H1 (cell line): ENCODE data around the gene ARHGAP10. TPM values are rescaled to one million over a fixed set of nuclear protein-coding genes. Genes with fewer than 3 reads are reported as not detected.

Experiments
- CTCF ChIA-PET: fragments of 300-600 bp; sonication (Branson Sonifier 250); formaldehyde crosslinking; loops from one replicate; lab custom pipeline; 2021; ENCODE audit not compliant: partially characterized antibody; lab: Charles Lee
- POLR2A ChIA-PET: fragments of 300-600 bp; sonication (Branson Sonifier 250); formaldehyde crosslinking; loops from one replicate; lab custom pipeline; 2021; ENCODE audit warnings: inconsistent platforms; ENCODE audit not compliant: partially characterized antibody; lab: Charles Lee
- DNase-seq, 2 experiments: peaks; one replicate each; pipeline versions ENCODE4 v3.0.0 to v3.0.0-alpha.2; 2010 to 2022; ENCODE audit warnings: low spot score in 2 of 2, low read depth in 1 of 2, mixed read lengths in 1 of 2
- FAIRE-seq: peaks from 2 replicates; lab custom pipeline; 2011; peaks lifted over from hg19 to GRCh38; lab: Jason Lieb, UNC
- H2AFZ ChIP-seq: 2 replicates; pipeline ENCODE4 v1.8.1; 2012; ENCODE audit warnings: low read length, inconsistent platforms
- H2AK5ac ChIP-seq: 2 replicates; pipeline ENCODE4 v1.6.1; 2013; ENCODE audit warnings: low read depth, low read length
- H2BK120ac ChIP-seq: replicated peaks from 2 replicates; pipeline ENCODE3; 2013; ENCODE audit warnings: low read depth, low read length, inconsistent platforms
- H2BK12ac ChIP-seq: 2 replicates; pipeline ENCODE4 v1.6.1; 2013; ENCODE audit warnings: low read depth, low read length
- H2BK15ac ChIP-seq: 2 replicates; pipeline ENCODE4 v1.6.1; 2013; ENCODE audit warnings: low read length
- H2BK20ac ChIP-seq: 2 replicates; pipeline ENCODE4 v1.6.1; 2013; ENCODE audit warnings: low read length
- H2BK5ac ChIP-seq: 2 replicates; pipeline ENCODE4 v1.6.1; 2013; ENCODE audit warnings: low read depth, low read length
- H3K14ac ChIP-seq: 2 replicates; pipeline ENCODE4 v1.6.1; 2013; ENCODE audit warnings: inconsistent platforms; ENCODE audit not compliant: insufficient read length
- H3K18ac ChIP-seq: 2 replicates; pipeline ENCODE4 v1.6.1; 2013; ENCODE audit warnings: low read length; ENCODE audit errors: extremely low read depth
- H3K23ac ChIP-seq: 2 replicates; pipeline ENCODE4 v1.6.1; 2013; ENCODE audit warnings: inconsistent platforms; ENCODE audit not compliant: insufficient read length
- H3K23me2 ChIP-seq: 2 replicates; pipeline ENCODE4 v1.6.1; 2013; ENCODE audit warnings: low read depth, low read length
- H3K27ac ChIP-seq: 2 replicates; pipeline ENCODE4 v1.6.1; 2011; ENCODE audit warnings: low read depth, low read length, inconsistent platforms
- H3K27me3 ChIP-seq, 4 experiments: replicated peaks in 1 of 4; 1 replicate in 1 of 4; 2 replicates in 3 of 4; pipeline versions ENCODE4 v1.6.1 to v1.8.1; 2011 to 2013; ENCODE audit warnings: low read length in 3 of 4, mild to moderate bottlenecking in 3 of 4, inconsistent platforms in 2 of 4, mixed read lengths in 2 of 4, moderate library complexity in 1 of 4; ENCODE audit not compliant: control insufficient read depth in 3 of 4, insufficient read depth in 3 of 4; ENCODE audit errors: extremely low read depth in 1 of 4
- H3K36me3 ChIP-seq, 4 experiments: 2 replicates each; pipeline versions ENCODE4 v1.6.1 to v1.8.1; 2011 to 2013; ENCODE audit warnings: mild to moderate bottlenecking in 4 of 4, low read length in 3 of 4, moderate library complexity in 2 of 4, control low read depth in 1 of 4, inconsistent platforms in 1 of 4; ENCODE audit not compliant: insufficient read depth in 4 of 4, control insufficient read depth in 2 of 4
- H3K4ac ChIP-seq: replicated peaks from 2 replicates; pipeline ENCODE3; 2013; ENCODE audit warnings: low read length, low read depth, mixed read lengths, inconsistent platforms; ENCODE audit not compliant: insufficient read length
- H3K4me1 ChIP-seq, 4 experiments: replicated peaks in 1 of 4; 1 replicate in 1 of 4; 2 replicates in 3 of 4; pipeline versions ENCODE4 v1.6.1 to v1.8.1; 2011 to 2013; ENCODE audit warnings: low read length in 3 of 4, inconsistent platforms in 2 of 4, mixed read lengths in 1 of 4; ENCODE audit not compliant: insufficient read depth in 4 of 4, control insufficient read depth in 3 of 4
- H3K4me2 ChIP-seq, 2 experiments: 2 replicates each; pipeline versions ENCODE4 v1.6.1 to v1.8.1; 2011 to 2013; ENCODE audit warnings: low read depth in 2 of 2, low read length in 2 of 2, control low read depth in 1 of 2, inconsistent platforms in 1 of 2, mild to moderate bottlenecking in 1 of 2; ENCODE audit not compliant: insufficient read depth in 1 of 2
- H3K4me3 ChIP-seq, 4 experiments: fragments of 200-600, 300-600 bp in 1 of 4; sonication (generic), shearing (Covaris generic), sonication (Bioruptor Twin) in 1 of 4; 2 replicates each; pipeline versions ENCODE4 v1.5.1 to v1.8.1; 2011 to 2016; ENCODE audit warnings: low read length in 4 of 4, low read depth in 3 of 4, control low read depth in 2 of 4, inconsistent platforms in 2 of 4, mild to moderate bottlenecking in 2 of 4, mixed read lengths in 1 of 4, moderate library complexity in 1 of 4; ENCODE audit not compliant: insufficient read depth in 2 of 4; ENCODE audit errors: extremely low read depth in 1 of 4
- H3K56ac ChIP-seq: replicated peaks from 2 replicates; pipeline ENCODE3; 2013; ENCODE audit warnings: low read depth, mild to moderate bottlenecking, mixed read lengths, low read length, inconsistent platforms; ENCODE audit not compliant: insufficient read length
- H3K79me1 ChIP-seq: 2 replicates; pipeline ENCODE4 v1.6.1; 2013; ENCODE audit warnings: low read depth, low read length, control low read depth
- H3K79me2 ChIP-seq, 2 experiments: 2 replicates each; pipeline versions ENCODE4 v1.6.1 to v1.8.1; 2012 to 2013; ENCODE audit warnings: low read length in 2 of 2, mild to moderate bottlenecking in 2 of 2, inconsistent platforms in 1 of 2; ENCODE audit not compliant: insufficient read depth in 2 of 2, control insufficient read depth in 1 of 2
- H3K9ac ChIP-seq, 4 experiments: replicated peaks in 1 of 4; 1 replicate in 1 of 4; 2 replicates in 3 of 4; pipeline versions ENCODE4 v1.6.1 to v1.8.1; 2011 to 2013; ENCODE audit warnings: low read depth in 3 of 4, low read length in 3 of 4, control low read depth in 2 of 4, mild to moderate bottlenecking in 2 of 4, moderate library complexity in 2 of 4, inconsistent platforms in 1 of 4; ENCODE audit errors: extremely low read depth in 1 of 4
- H3K9me3 ChIP-seq, 2 experiments: 2 replicates each; pipeline versions ENCODE4 v1.6.1 to v1.8.1; 2012 to 2013; ENCODE audit warnings: mild to moderate bottlenecking in 2 of 2, moderate library complexity in 2 of 2, control low read depth in 1 of 2, inconsistent platforms in 1 of 2, low read depth in 1 of 2, low read length in 1 of 2, mixed read lengths in 1 of 2; ENCODE audit not compliant: insufficient read depth in 2 of 2
- H4K20me1 ChIP-seq, 2 experiments: replicated peaks in 1 of 2; 2 replicates each; pipeline versions ENCODE3 to v1.8.1; 2011 to 2013; ENCODE audit warnings: inconsistent platforms in 2 of 2, low read length in 2 of 2, mild to moderate bottlenecking in 1 of 2; ENCODE audit not compliant: insufficient read depth in 2 of 2, control insufficient read depth in 1 of 2
- H4K5ac ChIP-seq: 2 replicates; pipeline ENCODE4 v1.6.1; 2013; ENCODE audit warnings: low read length, low read depth, mixed read lengths, inconsistent platforms; ENCODE audit not compliant: insufficient read length
- H4K8ac ChIP-seq: 2 replicates; pipeline ENCODE4 v1.8.0; 2013; ENCODE audit warnings: mild to moderate bottlenecking, moderate library complexity, low read length, inconsistent platforms; ENCODE audit not compliant: insufficient read depth; ENCODE audit errors: extremely low read depth
- H4K91ac ChIP-seq: replicated peaks from 2 replicates; pipeline ENCODE3; 2013; ENCODE audit warnings: low read length, mixed read lengths, inconsistent platforms; ENCODE audit not compliant: insufficient read length
- SIX5 ChIP-seq: IDR thresholded peaks from 2 replicates; pipeline ENCODE4 v1.6.1; 2011; ENCODE audit warnings: mild to moderate bottlenecking, low read depth, low read length
- TCF12 ChIP-seq: IDR thresholded peaks from 2 replicates; pipeline ENCODE4 v1.6.1; 2011; ENCODE audit warnings: low read depth, mild to moderate bottlenecking, low read length
- WGBS, 2 experiments: shearing (Covaris generic) in 1 of 2; methylation state at CpG; one replicate each; pipeline versions ENCODE4 v1.1.6 to v1.1.7; 2013 to 2015; ENCODE audit warnings: low lambda C conversion rate in 2 of 2, mixed read lengths in 2 of 2, inconsistent platforms in 1 of 2, low coverage in 1 of 2, missing lambda C conversion rate in 1 of 2; ENCODE audit not compliant: insufficient replicate concordance in 2 of 2, insufficient coverage in 1 of 2, insufficient read length in 1 of 2; ENCODE audit errors: extremely low coverage in 1 of 2, missing lambda C conversion rate in 1 of 2; 5-methylcytosine and 5-hydroxymethylcytosine counted together
- polyA plus RNA-seq, 7 experiments: library from polyadenylated mRNA; depleted of rRNA in 3 of 7; stranded (reverse) in 5 of 7; unstranded in 2 of 7; fragments of >200 nt in 5 of 7; fragments of 200-250 nt in 2 of 7; gene quantifications; 1 replicate in 5 of 7; 2 replicates in 1 of 7; 4 replicates in 1 of 7; pipeline versions ENCODE4 v1.2.1 to v1.2.3, GENCODE V29; 2011 to 2013; ENCODE audit warnings: missing spikeins in 2 of 7, mixed read lengths in 2 of 7
- total RNA-seq: library from RNA; stranded (reverse); fragmentation: NEBNext Ultra II Directional; extraction: Animal tissue kit (Norgen Biotek cat#: 25700); gene quantifications from 2 replicates; pipeline ENCODE4 v1.2.1, GENCODE V29; 2021

ARHGAP10 gene
- total and polyA plus RNA-seq, 2 of the 8 experiments (the other 6 are each of a cell fraction or from before 2014, with no cell fraction given), result 3.7 to 6.1 TPM

- FAIRE-seq (no peak), DNase-seq (no peak)
- Histone ChIP-seq H2AFZ (no peak overlapping the region), H3K9me3 (no peaks in the 10 kb centered on the region), H3K27me3 (peaks cover 3 to 37% (median 24%) of the 10 kb centered on the region in 4 experiments), H2BK120ac (no peak overlapping the region), H4K20me1 (no peaks in the 10 kb centered on the region), H3K14ac (no peak overlapping the region), H4K8ac (no peak overlapping the region), H3K56ac (no peak overlapping the region), H3K27ac (no peak overlapping the region), H2BK15ac (no peak overlapping the region), H2BK5ac (no peak overlapping the region), H3K4me3 (no peak overlapping the region), H3K23me2 (peaks cover 10% of the 10 kb centered on the region; the same call in 1 of the 2 replicates), H3K4me2 (no peak overlapping the region; a peak in 1 of 4 replicates), H4K91ac (no peak overlapping the region), H3K4me1 (peaks cover 3 to 20% (median 12%) of the 10 kb centered on the region in 4 experiments; a peak in 6 of 7 replicates), H2BK20ac (no peak overlapping the region), H4K5ac (no peak overlapping the region), H3K79me2 (0 out of 4 replicates have a peak, but pooled peaks cover 0 to 2% of the 10 kb centered on the region in 2 experiments), H2BK12ac (no peak overlapping the region), H3K36me3 (no peaks in the 10 kb centered on the region), H3K23ac (no peak overlapping the region), H3K79me1 (no peaks in the 10 kb centered on the region), H3K18ac (no peak overlapping the region), H3K4ac (no peak overlapping the region), H2AK5ac (no peak overlapping the region), H3K9ac (no peak overlapping the region)
- 86% methylated on average over 3 of the region's 3 CpGs; no CpG with 5 or more reads in 1 of the 2 experiments for WGBS, 2 experiments
- POLR2A ChIA-PET, result no interaction called here
- CTCF ChIA-PET, result interaction anchor here (0.7 to 1.1 kb wide), 5 partner anchors 12 to 133 kb away, joined by 3 read pairs; no protein-coding TSS in a partner anchor
- TF ChIP-seq TCF12 (no peak), SIX5 (no peak)
Observed at GRCh38 chr4:147734496-147734895, 2.6 kb downstream of the ARHGAP10 start.
